Measurements from ENCODE around the gene GCK.

DNA sequence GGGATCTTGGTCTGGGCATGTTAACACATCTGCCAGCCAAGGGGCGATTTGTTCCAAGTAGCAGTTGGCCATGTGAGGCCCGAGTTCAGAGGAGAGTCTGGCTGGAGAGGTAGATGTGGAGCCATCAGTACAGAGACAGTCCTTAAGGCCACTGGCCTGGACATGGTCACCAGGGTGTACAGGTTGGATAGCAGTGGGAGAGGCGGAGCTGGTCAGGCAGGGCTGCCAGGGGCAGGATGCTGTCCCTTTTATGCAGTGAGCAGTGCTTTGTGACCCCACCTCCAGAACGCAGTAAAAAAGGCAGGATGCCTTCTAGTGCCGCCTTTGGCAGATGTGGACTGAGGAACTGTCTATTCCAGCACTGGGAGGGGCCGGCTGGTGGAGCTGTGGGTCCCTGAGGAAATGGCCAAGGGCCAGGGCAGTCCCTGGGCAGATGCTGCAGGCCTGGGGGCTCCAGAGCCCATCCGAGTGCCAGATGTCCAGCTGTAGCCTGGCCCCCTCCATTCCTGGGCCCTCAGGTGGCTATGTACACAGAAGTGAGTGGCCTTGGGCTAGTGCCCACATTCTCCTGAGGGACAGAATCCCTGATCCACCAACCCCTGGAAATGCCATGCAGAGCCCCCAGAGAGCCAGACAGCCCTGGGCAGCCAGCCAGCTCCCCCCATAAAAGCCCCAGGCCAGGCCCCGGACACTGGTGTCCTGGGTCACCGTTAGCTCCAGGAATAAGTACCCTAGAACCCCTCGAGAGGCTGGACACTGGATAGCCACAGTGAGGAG is 31.0 kb downstream of the GCK start:
- TF ChIP-seq ZBTB7A (CRISPR knock-in tag; IDR thresholded peaks at IDR 0.05) (no peak), ZNF792 (CRISPR knock-in tag; IDR thresholded peaks at IDR 0.05) (no peak), USF2 (IDR thresholded peaks at IDR 0.05; ENCODE audit: low read depth, low read length) (no peak), USF2 (CRISPR knock-in tag; IDR thresholded peaks at IDR 0.05; ENCODE audit: borderline replicate concordance) (no peak), ELF4 (CRISPR knock-in tag; IDR thresholded peaks at IDR 0.05; ENCODE audit: borderline replicate concordance) (no peak), FOSL2 (CRISPR knock-in tag; IDR thresholded peaks at IDR 0.05) (no peak), ZNF362 (CRISPR knock-in tag; IDR thresholded peaks at IDR 0.05; ENCODE audit: borderline replicate concordance) (no peak), BHLHE40 (IDR thresholded peaks at IDR 0.05; ENCODE audit: low read length) (no peak), ZNF143 (CRISPR knock-in tag; IDR thresholded peaks at IDR 0.05) (no peak), YY1 (IDR thresholded peaks at IDR 0.05; ENCODE audit: insufficient read depth, insufficient replicate concordance, low read depth, low read length) (no peak), ZNF605 (CRISPR knock-in tag; IDR thresholded peaks at IDR 0.05) (no peak)
- TF ChIP-seq, protein P1, sequence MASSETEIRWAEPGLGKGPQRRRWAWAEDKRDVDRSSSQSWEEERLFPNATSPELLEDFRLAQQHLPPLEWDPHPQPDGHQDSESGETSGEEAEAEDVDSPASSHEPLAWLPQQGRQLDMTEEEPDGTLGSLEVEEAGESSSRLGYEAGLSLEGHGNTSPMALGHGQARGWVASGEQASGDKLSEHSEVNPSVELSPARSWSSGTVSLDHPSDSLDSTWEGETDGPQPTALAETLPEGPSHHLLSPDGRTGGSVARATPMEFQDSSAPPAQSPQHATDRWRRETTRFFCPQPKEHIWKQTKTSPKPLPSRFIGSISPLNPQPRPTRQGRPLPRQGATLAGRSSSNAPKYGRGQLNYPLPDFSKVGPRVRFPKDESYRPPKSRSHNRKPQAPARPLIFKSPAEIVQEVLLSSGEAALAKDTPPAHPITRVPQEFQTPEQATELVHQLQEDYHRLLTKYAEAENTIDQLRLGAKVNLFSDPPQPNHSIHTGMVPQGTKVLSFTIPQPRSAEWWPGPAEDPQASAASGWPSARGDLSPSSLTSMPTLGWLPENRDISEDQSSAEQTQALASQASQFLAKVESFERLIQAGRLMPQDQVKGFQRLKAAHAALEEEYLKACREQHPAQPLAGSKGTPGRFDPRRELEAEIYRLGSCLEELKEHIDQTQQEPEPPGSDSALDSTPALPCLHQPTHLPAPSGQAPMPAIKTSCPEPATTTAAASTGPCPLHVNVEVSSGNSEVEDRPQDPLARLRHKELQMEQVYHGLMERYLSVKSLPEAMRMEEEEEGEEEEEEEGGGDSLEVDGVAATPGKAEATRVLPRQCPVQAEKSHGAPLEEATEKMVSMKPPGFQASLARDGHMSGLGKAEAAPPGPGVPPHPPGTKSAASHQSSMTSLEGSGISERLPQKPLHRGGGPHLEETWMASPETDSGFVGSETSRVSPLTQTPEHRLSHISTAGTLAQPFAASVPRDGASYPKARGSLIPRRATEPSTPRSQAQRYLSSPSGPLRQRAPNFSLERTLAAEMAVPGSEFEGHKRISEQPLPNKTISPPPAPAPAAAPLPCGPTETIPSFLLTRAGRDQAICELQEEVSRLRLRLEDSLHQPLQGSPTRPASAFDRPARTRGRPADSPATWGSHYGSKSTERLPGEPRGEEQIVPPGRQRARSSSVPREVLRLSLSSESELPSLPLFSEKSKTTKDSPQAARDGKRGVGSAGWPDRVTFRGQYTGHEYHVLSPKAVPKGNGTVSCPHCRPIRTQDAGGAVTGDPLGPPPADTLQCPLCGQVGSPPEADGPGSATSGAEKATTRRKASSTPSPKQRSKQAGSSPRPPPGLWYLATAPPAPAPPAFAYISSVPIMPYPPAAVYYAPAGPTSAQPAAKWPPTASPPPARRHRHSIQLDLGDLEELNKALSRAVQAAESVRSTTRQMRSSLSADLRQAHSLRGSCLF (CRISPR knock-in tag; IDR thresholded peaks at IDR 0.05; ENCODE audit: borderline replicate concordance): no peak
- TF ChIP-seq, protein P2, sequence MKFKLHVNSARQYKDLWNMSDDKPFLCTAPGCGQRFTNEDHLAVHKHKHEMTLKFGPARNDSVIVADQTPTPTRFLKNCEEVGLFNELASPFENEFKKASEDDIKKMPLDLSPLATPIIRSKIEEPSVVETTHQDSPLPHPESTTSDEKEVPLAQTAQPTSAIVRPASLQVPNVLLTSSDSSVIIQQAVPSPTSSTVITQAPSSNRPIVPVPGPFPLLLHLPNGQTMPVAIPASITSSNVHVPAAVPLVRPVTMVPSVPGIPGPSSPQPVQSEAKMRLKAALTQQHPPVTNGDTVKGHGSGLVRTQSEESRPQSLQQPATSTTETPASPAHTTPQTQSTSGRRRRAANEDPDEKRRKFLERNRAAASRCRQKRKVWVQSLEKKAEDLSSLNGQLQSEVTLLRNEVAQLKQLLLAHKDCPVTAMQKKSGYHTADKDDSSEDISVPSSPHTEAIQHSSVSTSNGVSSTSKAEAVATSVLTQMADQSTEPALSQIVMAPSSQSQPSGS (CRISPR knock-in tag; IDR thresholded peaks at IDR 0.05): no peak
- TF ChIP-seq, protein P3, sequence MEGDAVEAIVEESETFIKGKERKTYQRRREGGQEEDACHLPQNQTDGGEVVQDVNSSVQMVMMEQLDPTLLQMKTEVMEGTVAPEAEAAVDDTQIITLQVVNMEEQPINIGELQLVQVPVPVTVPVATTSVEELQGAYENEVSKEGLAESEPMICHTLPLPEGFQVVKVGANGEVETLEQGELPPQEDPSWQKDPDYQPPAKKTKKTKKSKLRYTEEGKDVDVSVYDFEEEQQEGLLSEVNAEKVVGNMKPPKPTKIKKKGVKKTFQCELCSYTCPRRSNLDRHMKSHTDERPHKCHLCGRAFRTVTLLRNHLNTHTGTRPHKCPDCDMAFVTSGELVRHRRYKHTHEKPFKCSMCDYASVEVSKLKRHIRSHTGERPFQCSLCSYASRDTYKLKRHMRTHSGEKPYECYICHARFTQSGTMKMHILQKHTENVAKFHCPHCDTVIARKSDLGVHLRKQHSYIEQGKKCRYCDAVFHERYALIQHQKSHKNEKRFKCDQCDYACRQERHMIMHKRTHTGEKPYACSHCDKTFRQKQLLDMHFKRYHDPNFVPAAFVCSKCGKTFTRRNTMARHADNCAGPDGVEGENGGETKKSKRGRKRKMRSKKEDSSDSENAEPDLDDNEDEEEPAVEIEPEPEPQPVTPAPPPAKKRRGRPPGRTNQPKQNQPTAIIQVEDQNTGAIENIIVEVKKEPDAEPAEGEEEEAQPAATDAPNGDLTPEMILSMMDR (CRISPR knock-in tag; IDR thresholded peaks at IDR 0.05): no peak

Data from HepG2 (cell line).